Keratinocyte (primary cell): ENCODE results near the gene ZNF248.

Source experiments
- CTCF ChIP-seq, 3 experiments: IDR thresholded peaks in 1 of 3; conservative IDR thresholded peaks in 1 of 3; optimal IDR thresholded peaks in 1 of 3; 2 replicates in 2 of 3; 3 replicates in 1 of 3; pipeline versions ENCODE3 to v1.5.1; 2011; ENCODE audit warnings: low read length in 3 of 3, mild to moderate bottlenecking in 3 of 3, moderate library complexity in 2 of 3, control low read depth in 1 of 3, inconsistent platforms in 1 of 3; ENCODE audit not compliant: insufficient read depth in 2 of 3; ENCODE audit errors: extremely low read depth in 1 of 3
- EZH2 ChIP-seq: IDR thresholded peaks from one replicate; pipeline ENCODE4 v1.6.1; 2012; ENCODE audit warnings: inconsistent platforms, mild to moderate bottlenecking, low read length, moderate library complexity

- TF ChIP-seq CTCF (optimal IDR thresholded peaks at IDR 0.05 in 1 of 3, IDR thresholded peaks at IDR 0.05 in 1 of 3, conservative IDR thresholded peaks at IDR 0.05 in 1 of 3; ENCODE audit: extremely low read depth in 1 of 3, insufficient read depth in 2 of 3, low read length in 3 of 3): no peak
- TF ChIP-seq EZH2: no peak
Measured at GRCh38 chr10:37780536-37780935, 76.9 kb downstream of the ZNF248 start.
